ENCODE results near the gene NUBP2.

Gene NUBP2

GRCh38 chr16:1782408-1783264 is at the start of gene NUBP2, which contains the start of gene SPSB3:
TSS of gene NUBP2 (plus strand) at chr16:1782960. CDS start at chr16:1783021, 61 bp downstream.
TSS of gene SPSB3 (minus strand) at chr16:1782571. CDS start at chr16:1781483, 1,088 bp downstream.
- peak within 1 kb of the TSS; percentile 93 for H3K27ac ChIP-seq
- no peak for TF ChIP-seq CTCF (IDR thresholded peaks at IDR 0.05)
- TF ChIP-seq ZFX (IDR thresholded peaks at IDR 0.05; ENCODE audit: borderline replicate concordance): no peak

GRCh38 chr16:1734123-1734522 is 48.6 kb upstream of the NUBP2 start:
- TF ChIP-seq CTCF (IDR thresholded peaks at IDR 0.05): no peak
- TF ChIP-seq ZFX (IDR thresholded peaks at IDR 0.05; ENCODE audit: borderline replicate concordance): no peak
- H3K27ac ChIP-seq: no peak overlapping the region

GRCh38 chr16:1734816-1735215 is 47.9 kb upstream of the NUBP2 start:
- TF ChIP-seq ZFX (IDR thresholded peaks at IDR 0.05; ENCODE audit: borderline replicate concordance) (no peak), CTCF (IDR thresholded peaks at IDR 0.05) (no peak)
- no peak overlapping the region for H3K27ac ChIP-seq

GRCh38 chr16:1740234-1740633 is 42.5 kb upstream of the NUBP2 start:
- TF ChIP-seq CTCF (IDR thresholded peaks at IDR 0.05): no peak
- TF ChIP-seq ZFX (IDR thresholded peaks at IDR 0.05; ENCODE audit: borderline replicate concordance): no peak
- no peak overlapping the region for H3K27ac ChIP-seq

GRCh38 chr16:1740781-1741490 is 41.8 kb upstream of the NUBP2 start:
- H3K27ac ChIP-seq: no peak overlapping the region
- TF ChIP-seq ZFX (IDR thresholded peaks at IDR 0.05; ENCODE audit: borderline replicate concordance) (no peak), CTCF (IDR thresholded peaks at IDR 0.05) (no peak)

- no peak overlapping the region for H3K27ac ChIP-seq
- no peak for TF ChIP-seq CTCF (IDR thresholded peaks at IDR 0.05)
- no peak for TF ChIP-seq ZFX (IDR thresholded peaks at IDR 0.05; ENCODE audit: borderline replicate concordance)
Measured at GRCh38 chr16:1741553-1742165, 41.1 kb upstream of the NUBP2 start.

Measured in 22Rv1 (cell line).